Stimulated activated CD8-positive, alpha-beta memory T cell treated with anti-CD3 and anti-CD28 coated beads, Interleukin-4, amount 100 ng/mL, for 24 hours (primary cell): ENCODE results near the gene EFNA5.

Experiments used
- DNase-seq: peaks from one replicate; pipeline ENCODE4 v3.0.0-alpha.2; 2020; ENCODE audit warnings: low read depth

EFNA5 gene

GRCh38 chr5:107570805-107571531, 99.8 kb downstream of the EFNA5 start:
- DNase-seq = no peak

GRCh38 chr5:107570181-107570580, 100.6 kb downstream of the EFNA5 start:
- no peak for DNase-seq

- no peak for DNase-seq
Observed at GRCh38 chr5:107567901-107568671, 102.7 kb downstream of the EFNA5 start.

GRCh38 chr5:107566986-107567385, 103.8 kb downstream of the EFNA5 start:
- no peak for DNase-seq

GRCh38 chr5:107565791-107566767, 104.7 kb downstream of the EFNA5 start:
- no peak for DNase-seq

- DNase-seq = no peak
Observed at GRCh38 chr5:107564931-107565372, 105.8 kb downstream of the EFNA5 start.

- no peak for DNase-seq
Observed at GRCh38 chr5:107563959-107564544, 106.7 kb downstream of the EFNA5 start.

- no peak for DNase-seq
Observed at GRCh38 chr5:107560377-107560776, 110.4 kb downstream of the EFNA5 start.

GRCh38 chr5:107558823-107559375, 111.8 kb downstream of the EFNA5 start:
- DNase-seq = no peak

- no peak for DNase-seq
Observed at GRCh38 chr5:107557051-107557658, 113.6 kb downstream of the EFNA5 start.

- no peak for DNase-seq
Observed at GRCh38 chr5:107556575-107556974, 114.2 kb downstream of the EFNA5 start.

GRCh38 chr5:107555425-107556090, 115.2 kb downstream of the EFNA5 start:
- DNase-seq = no peak

- no peak for DNase-seq
Observed at GRCh38 chr5:107554776-107555424, 115.8 kb downstream of the EFNA5 start.

- DNase-seq = no peak
Observed at GRCh38 chr5:107553117-107553555, 117.6 kb downstream of the EFNA5 start.

- DNase-seq = no peak
Observed at GRCh38 chr5:107551088-107551487, 119.6 kb downstream of the EFNA5 start.

GRCh38 chr5:107549567-107549966, 121.2 kb downstream of the EFNA5 start:
- no peak for DNase-seq

GRCh38 chr5:107548477-107548876, 122.3 kb downstream of the EFNA5 start:
- no peak for DNase-seq

GRCh38 chr5:107546719-107547118, 124.0 kb downstream of the EFNA5 start:
- DNase-seq = no peak

GRCh38 chr5:107545486-107545885, 125.3 kb downstream of the EFNA5 start:
- no peak for DNase-seq

GRCh38 chr5:107544967-107545366, 125.8 kb downstream of the EFNA5 start:
- DNase-seq = no peak
